ENCODE data around the gene ASCC1. TPM values are rescaled to one million over a fixed set of nuclear protein-coding genes. Genes with fewer than 3 reads are reported as not detected.

The ASCC1 gene
- total and polyA plus RNA-seq, 2 of the 4 experiments (the other 2 are of a cell fraction), result 15.9 to 21.0 TPM

- in situ Hi-C loops (cut with MboI; ENCODE audit: low sequenced_read_pairs), result no loop called here
- WGBS, 2 experiments (ENCODE audit: extremely low coverage in 2 of 2, insufficient read length in 1 of 2), result 100% methylated on average over 2 of the region's 6 CpGs; no CpG with 5 or more reads in 1 of the 2 experiments
- POLR2A ChIA-PET (ENCODE audit: unreplicated experiment), result no interaction called here
These were observed 19.6 kb upstream of the ASCC1 start for GRCh38 chr10:72235544-72236279.

More at GRCh38 chr10:72235544-72236279, 19.6 kb upstream of the ASCC1 start:
- Histone ChIP-seq H3K27me3 (ENCODE audit: control insufficient read depth, insufficient read depth, low read length) (no peaks in the 10 kb centered on the region), H4K91ac (ENCODE audit: insufficient read depth, low read depth, low read length) (no peak overlapping the region), H3K18ac (ENCODE audit: low read depth, low read length) (no peak overlapping the region), H4K5ac (ENCODE audit: low read depth, low read length) (no peak overlapping the region), H3K79me1 (ENCODE audit: low read depth in 1 of 2, low read length in 2 of 2) (peaks cover 0 to 3% of the 10 kb centered on the region in 2 experiments; a peak in 2 of 4 replicates), H2AK9ac (replicated peaks; ENCODE audit: low read depth, low read length, poor library complexity) (no peak overlapping the region), H3K23ac (ENCODE audit: low read depth, low read length) (no peak overlapping the region), H2BK15ac (ENCODE audit: low read depth, low read length) (no peak overlapping the region), H3K36me3 (ENCODE audit: control insufficient read depth, insufficient read depth, low read length) (peaks cover 17% of the 10 kb centered on the region), H3K4ac (ENCODE audit: low read depth, low read length) (no peak overlapping the region), H3K4me3 (ENCODE audit: insufficient read depth, low read depth, low read length) (no peak overlapping the region), H2BK20ac (ENCODE audit: low read depth, low read length) (no peak overlapping the region), H4K20me1 (ENCODE audit: insufficient read depth, low read length) (no peaks in the 10 kb centered on the region), H2BK5ac (ENCODE audit: low read depth, low read length, poor library complexity, severe bottlenecking) (no peak overlapping the region), H2AFZ (replicated peaks; ENCODE audit: low read length, poor library complexity) (no peak overlapping the region), H3K4me2 (ENCODE audit: low read depth, low read length) (no peak overlapping the region), H3K27ac (ENCODE audit: insufficient read depth, low read length) (no peak overlapping the region), H3K9ac (ENCODE audit: low read depth, low read length) (no peak overlapping the region), H3K14ac (replicated peaks; ENCODE audit: low read depth, low read length) (no peak overlapping the region), H3K9me3 (ENCODE audit: control insufficient read depth, insufficient read depth, low read length) (no peaks in the 10 kb centered on the region), H3K9me1 (ENCODE audit: insufficient read depth, low read length) (peaks cover 6% of the 10 kb centered on the region; the same call in 1 of the 2 replicates), H2BK120ac (ENCODE audit: low read depth, low read length) (no peak overlapping the region), H4K8ac (ENCODE audit: low read depth in 2 of 2, low read length in 2 of 2) (no peak overlapping the region), H3K56ac (ENCODE audit: extremely low read depth, insufficient read depth, low read length) (no peak overlapping the region), H3K4me1 (ENCODE audit: control insufficient read depth, insufficient read depth, low read length) (peaks cover 4% of the 10 kb centered on the region; the same call in 1 of the 2 replicates), H2AK5ac (ENCODE audit: low read depth, low read length) (no peak overlapping the region)
- BruUV-seq (replicated peaks), result no TSS peak
- CTCF ChIA-PET, result no interaction called here
- intact Hi-C loops (cut with micrococcal nuclease), result no loop called here
- ATAC-seq (ENCODE audit: low read depth) (no peak), DNase-seq (no peak)
- dilution Hi-C loops (cut with HindIII; ENCODE audit: low sequenced_read_pairs, unreplicated experiment), result no loop called here
- no peak for TF ChIP-seq NFE2L2 (IDR thresholded peaks at IDR 0.05; ENCODE audit: low read depth, low read length)
- TF ChIP-seq RAD21 (IDR thresholded peaks at IDR 0.05; ENCODE audit: low read length), result no peak
- no peak for TF ChIP-seq MXI1 (IDR thresholded peaks at IDR 0.05; ENCODE audit: borderline replicate concordance, low read depth, low read length)
- TF ChIP-seq MAFK (IDR thresholded peaks at IDR 0.05; ENCODE audit: low read depth, low read length), result no peak
- no peak for TF ChIP-seq FOS (IDR thresholded peaks at IDR 0.05; ENCODE audit: low read depth, low read length)
- TF ChIP-seq CEBPB (IDR thresholded peaks at IDR 0.05; ENCODE audit: low read depth, low read length), result no peak
- TF ChIP-seq ELK1 (IDR thresholded peaks at IDR 0.05; ENCODE audit: borderline replicate concordance, low read depth, low read length), result no peak
- TF ChIP-seq CHD1 (IDR thresholded peaks at IDR 0.05; ENCODE audit: low read depth, low read length), result no peak
- TF ChIP-seq RFX5 (IDR thresholded peaks at IDR 0.05; ENCODE audit: low read depth, low read length), result no peak
- no peak for TF ChIP-seq POLR2A (IDR thresholded peaks at IDR 0.05; ENCODE audit: low read depth, low read length)
- no peak for TF ChIP-seq USF2 (IDR thresholded peaks at IDR 0.05; ENCODE audit: low read depth, low read length)
- TF ChIP-seq MAZ (IDR thresholded peaks at IDR 0.05; ENCODE audit: borderline replicate concordance, low read depth, low read length), result no peak

All from IMR-90 (cell line).